Thoracic aorta (tissue), 2 donors: ENCODE results near the gene ELF4. TPM values are rescaled to one million over a fixed set of nuclear protein-coding genes. Genes with fewer than 3 reads are reported as not detected.
A peak's percentile ranks its signal among the peaks of the same experiment; 100 is the strongest.

Experiments used
- ATAC-seq: fragments of 150-250 bp; one replicate; pipeline ENCODE4 v1.8.0; 2017; ENCODE audit warnings: low read depth; ENCODE audit not compliant: insufficient number of reproducible peaks, low FRiP score
- DNase-seq: peaks from one replicate; pipeline ENCODE4 v3.0.0-alpha.2; 2020; ENCODE audit warnings: low spot score
- H3K27ac ChIP-seq, 2 donors: fragments of 200-600 bp; sonication (generic); 1 replicate in 1 of 2; 2 replicates in 1 of 2; pipeline ENCODE4 v1.5.1; 2016; ENCODE audit warnings: mild to moderate bottlenecking in 2 of 2, moderate library complexity in 2 of 2
- H3K27me3 ChIP-seq: fragments of 200-600 bp; sonication (generic); replicated peaks from 2 replicates; pipeline ENCODE4 v1.6.0; 2016; ENCODE audit warnings: mild to moderate bottlenecking; ENCODE audit not compliant: insufficient read depth
- H3K36me3 ChIP-seq: fragments of 200-600 bp; sonication (generic); one replicate; pipeline ENCODE4 v1.5.1; 2016
- H3K4me1 ChIP-seq, 2 donors: fragments of 200-600 bp; sonication (generic); 1 replicate in 1 of 2; 2 replicates in 1 of 2; pipeline versions ENCODE4 v1.5.1 to v1.6.0; 2016; ENCODE audit warnings: low read depth in 2 of 2, mild to moderate bottlenecking in 1 of 2; ENCODE audit not compliant: control insufficient read depth in 1 of 2
- H3K4me3 ChIP-seq: fragments of 200-600 bp; sonication (generic); 2 replicates; pipeline ENCODE4 v1.5.1; 2016; ENCODE audit warnings: mild to moderate bottlenecking
- H3K9me3 ChIP-seq: fragments of 200-600 bp; sonication (generic); 2 replicates; pipeline ENCODE4 v1.5.1; 2016
- total RNA-seq, 2 donors: library from RNA; depleted of rRNA; stranded (reverse); fragments of >200 nt; gene quantifications; one replicate each; pipeline versions ENCODE4 v1.1.0 to v1.2.3, GENCODE V29; 2016
- TF ChIP-seq, protein P1 (sequence below): fragments of 200-600 bp; sonication (generic); IDR thresholded peaks from one replicate; pipeline ENCODE4 v1.5.1; 2019; ENCODE audit warnings: antibody characterized with exemption

ELF4 gene
- total RNA-seq, 2 donors from 2014 or later = 11.1 to 16.9 TPM

DNA sequence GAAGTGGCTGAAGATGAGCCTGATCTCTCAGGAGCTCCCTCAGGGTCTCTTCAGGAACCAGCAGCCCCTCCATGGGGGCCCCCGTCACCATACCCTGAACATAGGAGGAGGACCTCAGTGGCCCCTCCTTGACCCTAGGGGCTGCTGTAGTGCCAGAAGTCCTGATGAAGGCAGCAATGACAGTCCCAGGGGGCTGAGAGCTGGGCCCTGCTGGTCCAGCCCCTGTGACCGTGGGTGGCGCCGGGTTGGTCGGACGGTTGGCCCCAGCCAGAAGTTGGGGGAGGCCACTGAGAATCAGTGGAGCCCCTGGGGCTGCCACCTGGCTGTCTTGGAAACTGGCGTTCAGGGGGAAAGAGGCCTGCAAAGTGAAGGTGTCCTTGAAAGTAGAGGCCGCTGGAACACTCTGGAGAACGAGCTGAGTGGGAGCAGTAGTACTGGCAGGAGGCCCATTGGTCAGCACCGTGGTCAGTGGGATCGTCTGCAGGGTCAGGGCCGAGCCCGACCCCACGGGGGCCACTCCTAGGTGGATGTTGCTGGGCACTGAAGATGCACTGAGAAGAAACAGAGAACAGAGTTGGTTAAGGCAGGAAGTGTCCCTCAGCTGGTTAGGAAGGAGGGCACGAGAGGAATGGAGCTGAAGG is 43.2 kb downstream of the ELF4 start:
- no peak overlapping the region for H3K27ac ChIP-seq
- H3K4me1 ChIP-seq = no peaks in the 10 kb centered on the region
- no peak overlapping the region for H3K4me3 ChIP-seq
- H3K9me3 ChIP-seq = no peaks in the 10 kb centered on the region
- no peaks in the 10 kb centered on the region for H3K27me3 ChIP-seq
- TF ChIP-seq, protein P1, sequence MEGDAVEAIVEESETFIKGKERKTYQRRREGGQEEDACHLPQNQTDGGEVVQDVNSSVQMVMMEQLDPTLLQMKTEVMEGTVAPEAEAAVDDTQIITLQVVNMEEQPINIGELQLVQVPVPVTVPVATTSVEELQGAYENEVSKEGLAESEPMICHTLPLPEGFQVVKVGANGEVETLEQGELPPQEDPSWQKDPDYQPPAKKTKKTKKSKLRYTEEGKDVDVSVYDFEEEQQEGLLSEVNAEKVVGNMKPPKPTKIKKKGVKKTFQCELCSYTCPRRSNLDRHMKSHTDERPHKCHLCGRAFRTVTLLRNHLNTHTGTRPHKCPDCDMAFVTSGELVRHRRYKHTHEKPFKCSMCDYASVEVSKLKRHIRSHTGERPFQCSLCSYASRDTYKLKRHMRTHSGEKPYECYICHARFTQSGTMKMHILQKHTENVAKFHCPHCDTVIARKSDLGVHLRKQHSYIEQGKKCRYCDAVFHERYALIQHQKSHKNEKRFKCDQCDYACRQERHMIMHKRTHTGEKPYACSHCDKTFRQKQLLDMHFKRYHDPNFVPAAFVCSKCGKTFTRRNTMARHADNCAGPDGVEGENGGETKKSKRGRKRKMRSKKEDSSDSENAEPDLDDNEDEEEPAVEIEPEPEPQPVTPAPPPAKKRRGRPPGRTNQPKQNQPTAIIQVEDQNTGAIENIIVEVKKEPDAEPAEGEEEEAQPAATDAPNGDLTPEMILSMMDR = no peak
- DNase-seq (no peak), ATAC-seq (no peak)
- peaks cover 14% of the 10 kb centered on the region for H3K36me3 ChIP-seq

DNA sequence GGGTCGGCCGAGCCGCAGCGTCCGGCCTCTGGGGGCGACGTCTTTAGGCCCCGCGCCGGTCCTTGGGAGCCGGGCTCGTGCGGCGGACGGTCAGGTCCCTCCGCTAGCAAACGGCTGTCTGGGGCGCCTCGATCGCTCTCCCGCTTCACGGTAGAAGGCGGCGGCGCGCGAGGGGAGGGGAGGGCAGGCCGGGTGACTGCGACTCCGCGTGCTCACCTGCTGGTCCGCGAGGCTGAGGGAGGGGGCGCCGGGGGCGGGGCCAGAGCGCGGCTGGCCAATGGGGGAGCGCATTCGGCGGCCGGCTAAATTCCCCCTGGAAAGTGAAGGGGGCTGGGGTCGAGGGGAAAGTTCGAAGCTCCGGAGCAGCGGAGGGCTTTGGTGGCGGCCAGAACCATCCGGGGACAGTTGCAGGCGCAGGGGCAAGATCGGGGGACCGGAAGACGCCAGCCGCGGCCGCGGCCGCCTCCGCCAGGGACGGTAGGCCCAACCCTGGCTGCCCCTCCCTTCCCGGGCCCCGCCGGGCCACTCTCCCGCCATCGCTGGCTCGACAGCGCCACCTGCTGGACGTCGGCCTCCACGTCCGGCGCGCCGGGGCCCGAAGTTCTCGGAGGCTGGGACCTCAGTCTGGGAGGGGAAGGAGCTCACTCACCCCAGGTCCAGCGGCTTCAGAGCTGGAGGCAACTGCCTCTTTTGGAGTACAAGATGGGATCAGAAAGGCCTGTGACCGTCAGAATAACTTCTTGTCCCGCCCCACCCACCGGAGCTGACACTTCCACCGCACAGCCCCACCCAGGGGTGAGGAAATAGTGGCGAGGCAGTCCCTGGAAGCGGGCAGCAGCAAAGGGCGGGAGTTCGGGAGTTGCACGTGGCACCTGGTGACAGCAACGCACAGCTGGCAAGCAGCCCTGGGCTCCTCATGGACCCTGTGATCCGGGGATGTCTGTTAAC is 49.9 kb downstream of the ELF4 start:
- TF ChIP-seq, protein P1 = peak; percentile 89
- no peak for ATAC-seq
- Histone ChIP-seq H3K4me3 (peak overlapping the region; percentile 78), H3K9me3 (no peaks in the 10 kb centered on the region), H3K36me3 (no peaks in the 10 kb centered on the region), H3K27ac (peak overlapping the region in 1 of 2 donors; percentile 38), H3K4me1 (peaks cover 0 to 3% of the 10 kb centered on the region in 2 donors), H3K27me3 (no peaks in the 10 kb centered on the region)
- DNase-seq = no peak

- no peaks in the 10 kb centered on the region for H3K27me3 ChIP-seq
- H3K4me3 ChIP-seq = no peak overlapping the region
- peaks cover 0 to 19% of the 10 kb centered on the region in 2 donors for H3K4me1 ChIP-seq
- H3K27ac ChIP-seq = no peak overlapping the region
- H3K9me3 ChIP-seq = no peaks in the 10 kb centered on the region
- DNase-seq (no peak), ATAC-seq (no peak)
- peaks cover 1% of the 10 kb centered on the region for H3K36me3 ChIP-seq
- TF ChIP-seq, protein P1 = no peak
Observed at GRCh38 chrX:130058652-130059051, 51.6 kb downstream of the ELF4 start.

DNA sequence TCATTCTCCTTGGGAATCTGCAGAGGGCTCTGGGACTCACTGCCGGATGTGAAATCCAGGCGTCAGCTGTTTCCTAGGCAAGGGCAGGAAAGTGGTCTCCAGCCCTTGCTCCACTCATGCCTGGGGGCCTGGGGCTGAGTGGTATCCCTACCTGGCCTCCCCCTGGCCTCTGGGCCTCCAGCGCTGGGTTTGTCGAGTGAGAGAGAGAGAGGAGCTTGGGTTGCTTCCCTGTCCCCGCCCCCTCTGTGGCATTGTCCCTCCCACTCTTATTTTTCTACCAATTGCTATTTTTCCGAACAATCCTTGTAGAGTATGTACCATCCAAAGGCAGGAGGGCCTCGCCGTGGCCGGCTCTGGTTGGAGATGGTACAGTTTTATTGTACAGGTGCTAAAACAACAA is 53.1 kb downstream of the ELF4 start:
- ATAC-seq (no peak), DNase-seq (no peak)
- Histone ChIP-seq H3K27me3 (no peaks in the 10 kb centered on the region), H3K27ac (no peak overlapping the region), H3K36me3 (peaks cover 13% of the 10 kb centered on the region), H3K4me1 (peaks cover 0 to 19% of the 10 kb centered on the region in 2 donors), H3K4me3 (no peak overlapping the region), H3K9me3 (no peaks in the 10 kb centered on the region)
- TF ChIP-seq, protein P1 = no peak

GRCh38 chrX:130055899-130056298 is 54.4 kb downstream of the ELF4 start:
- no peak for DNase-seq
- Histone ChIP-seq H3K27me3 (no peaks in the 10 kb centered on the region), H3K27ac (no peak overlapping the region), H3K4me3 (no peak overlapping the region), H3K4me1 (peaks cover 0 to 19% of the 10 kb centered on the region in 2 donors), H3K9me3 (no peaks in the 10 kb centered on the region), H3K36me3 (peaks cover 21% of the 10 kb centered on the region)
- no peak for ATAC-seq
- TF ChIP-seq, protein P1 = no peak
